GM10248 (cell line): ENCODE results near the gene LSP1.

ENCODE experiments used
- CTCF ChIA-PET: fragments of 300-600 bp; sonication (Branson Sonifier 250); formaldehyde crosslinking; extraction: SDS; loops from one replicate; lab custom pipeline; 2021; ENCODE audit warnings: antibody characterized with exemption; lab: Yijun Ruan, JAX
- POLR2A ChIA-PET: fragments of 350-650 bp; sonication (Branson Sonifier 250); formaldehyde crosslinking; extraction: SDS; loops from one replicate; lab custom pipeline; 2020; ENCODE audit warnings: antibody characterized with exemption; lab: Yijun Ruan, JAX
- DNase-seq: peaks from one replicate; pipeline ENCODE4 v3.0.0; 2012; ENCODE audit errors: extremely low spot score
- CTCF ChIP-seq: IDR thresholded peaks from 2 replicates; pipeline ENCODE4 v1.5.1; 2012; ENCODE audit warnings: mild to moderate bottlenecking, low read depth; ENCODE audit errors: extremely low read depth, missing control alignments, control extremely low read depth

Gene LSP1

GRCh38 chr11:1817511-1817910, 35.4 kb upstream of the LSP1 start:
- DNase-seq, result no peak
- no peak for TF ChIP-seq CTCF
- ChIA-PET POLR2A (no interaction called here), CTCF (interaction anchor here (2.1 to 4.3 kb wide), 3 partner anchors 15 to 165 kb away, joined by 6 to 21 read pairs (median 6); no protein-coding TSS in a partner anchor)

DNA sequence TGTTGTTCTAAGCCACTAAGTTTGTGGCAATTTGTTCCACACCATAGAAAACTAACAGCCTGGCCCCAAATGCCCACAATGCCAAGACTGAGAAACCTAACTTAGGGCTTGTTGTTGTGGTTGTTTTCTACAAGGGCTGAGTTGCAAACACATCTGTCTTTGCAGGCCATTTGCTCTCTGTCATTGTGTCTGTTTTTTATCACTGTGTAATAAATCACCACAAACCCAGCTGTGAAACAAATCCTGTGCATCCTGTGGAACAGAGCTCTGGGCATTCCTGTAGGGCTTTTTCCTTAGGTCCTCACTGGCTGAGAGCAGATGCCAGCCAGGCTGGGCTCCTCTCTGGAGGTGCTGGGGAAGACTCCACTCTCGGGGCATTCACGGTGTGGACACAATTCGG, 33.8 kb upstream of the LSP1 start:
- ChIA-PET POLR2A (no interaction called here), CTCF (interaction anchor here (1.3 to 2.3 kb wide), 3 partner anchors 11 to 166 kb away, joined by 3 to 6 read pairs (median 6); no protein-coding TSS in a partner anchor)

DNA sequence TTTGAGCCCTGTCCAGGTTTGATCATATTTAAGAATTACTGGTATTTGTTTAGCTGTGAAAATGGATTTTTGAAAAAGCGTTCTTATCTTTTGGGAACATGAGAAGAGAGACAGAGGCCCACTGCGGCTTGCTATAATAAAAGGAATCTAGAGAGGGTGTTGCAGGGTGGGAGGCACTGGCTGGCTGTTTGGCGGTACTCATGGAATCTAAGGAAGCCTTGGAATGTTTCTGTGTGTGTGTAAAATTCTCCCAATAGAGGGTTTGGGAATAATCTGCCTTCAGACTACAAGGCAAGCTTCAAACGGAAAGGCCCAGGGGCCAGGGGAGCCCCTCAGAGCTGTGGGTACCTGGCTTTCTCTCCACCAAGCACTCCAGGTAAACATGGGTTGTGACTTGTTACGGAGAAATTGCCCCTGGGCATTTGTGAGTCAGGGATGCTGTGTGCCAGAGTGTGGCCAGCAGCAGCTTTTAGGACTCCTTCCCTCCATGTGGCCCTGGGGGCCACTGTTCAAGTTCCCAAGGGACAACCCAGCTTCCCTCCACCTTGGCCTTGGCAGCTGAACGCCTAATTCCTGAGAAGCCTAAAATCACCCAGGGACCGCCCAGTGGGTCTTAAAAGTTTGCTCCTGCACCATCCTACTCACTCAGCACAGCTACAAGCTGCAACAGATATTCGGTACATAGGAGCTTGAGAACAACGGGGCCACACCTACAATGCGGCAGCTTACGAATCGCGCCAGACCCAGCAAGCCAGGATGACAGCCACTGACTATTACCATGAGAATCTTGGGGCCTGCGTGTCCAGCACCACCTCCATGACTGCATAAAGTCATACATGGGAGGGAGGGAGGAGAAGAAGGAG, 32.2 kb upstream of the LSP1 start:
- no peak for TF ChIP-seq CTCF
- CTCF ChIA-PET, result interaction anchor here (1.0 to 6.0 kb wide), 3 partner anchors 9 to 127 kb away, joined by 3 to 33 read pairs (median 20); no protein-coding TSS in a partner anchor
- DNase-seq, result no peak
- POLR2A ChIA-PET, result no interaction called here

More for the DNA sequence above, 33.8 kb upstream of the LSP1 start:
- no peak for DNase-seq
- TF ChIP-seq CTCF, result no peak

DNA sequence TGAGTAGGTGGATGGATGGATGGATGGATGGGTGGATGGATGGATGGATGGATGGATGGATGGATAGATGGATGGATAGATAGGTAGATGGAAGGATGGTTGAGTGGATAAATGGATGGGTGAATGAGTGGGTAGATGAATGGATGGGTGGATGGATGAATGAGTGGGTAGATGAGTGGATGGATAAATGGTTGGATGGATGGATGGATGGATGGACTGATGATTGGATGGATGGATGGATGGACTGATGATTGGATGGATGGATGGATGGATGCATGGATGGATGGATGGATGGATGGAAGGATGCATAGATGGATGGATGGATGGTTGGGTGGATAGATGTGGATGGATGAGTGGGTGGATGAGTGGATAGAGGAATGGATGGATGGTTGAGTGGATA, 31.3 kb upstream of the LSP1 start:
- no peak for TF ChIP-seq CTCF
- DNase-seq, result no peak
- ChIA-PET POLR2A (no interaction called here), CTCF (interaction anchor here (1.4 to 6.0 kb wide), 3 partner anchors 11 to 330 kb away, joined by 4 to 33 read pairs (median 20); no protein-coding TSS in a partner anchor)

GRCh38 chr11:1822648-1823375, 30.1 kb upstream of the LSP1 start:
- POLR2A ChIA-PET, result no interaction called here
- DNase-seq, result no peak
- TF ChIP-seq CTCF, result no peak
- CTCF ChIA-PET, result interaction anchor here (0.9 to 6.0 kb wide), 7 partner anchors 10 to 329 kb away, joined by 3 to 33 read pairs (median 4); no protein-coding TSS in a partner anchor

DNA sequence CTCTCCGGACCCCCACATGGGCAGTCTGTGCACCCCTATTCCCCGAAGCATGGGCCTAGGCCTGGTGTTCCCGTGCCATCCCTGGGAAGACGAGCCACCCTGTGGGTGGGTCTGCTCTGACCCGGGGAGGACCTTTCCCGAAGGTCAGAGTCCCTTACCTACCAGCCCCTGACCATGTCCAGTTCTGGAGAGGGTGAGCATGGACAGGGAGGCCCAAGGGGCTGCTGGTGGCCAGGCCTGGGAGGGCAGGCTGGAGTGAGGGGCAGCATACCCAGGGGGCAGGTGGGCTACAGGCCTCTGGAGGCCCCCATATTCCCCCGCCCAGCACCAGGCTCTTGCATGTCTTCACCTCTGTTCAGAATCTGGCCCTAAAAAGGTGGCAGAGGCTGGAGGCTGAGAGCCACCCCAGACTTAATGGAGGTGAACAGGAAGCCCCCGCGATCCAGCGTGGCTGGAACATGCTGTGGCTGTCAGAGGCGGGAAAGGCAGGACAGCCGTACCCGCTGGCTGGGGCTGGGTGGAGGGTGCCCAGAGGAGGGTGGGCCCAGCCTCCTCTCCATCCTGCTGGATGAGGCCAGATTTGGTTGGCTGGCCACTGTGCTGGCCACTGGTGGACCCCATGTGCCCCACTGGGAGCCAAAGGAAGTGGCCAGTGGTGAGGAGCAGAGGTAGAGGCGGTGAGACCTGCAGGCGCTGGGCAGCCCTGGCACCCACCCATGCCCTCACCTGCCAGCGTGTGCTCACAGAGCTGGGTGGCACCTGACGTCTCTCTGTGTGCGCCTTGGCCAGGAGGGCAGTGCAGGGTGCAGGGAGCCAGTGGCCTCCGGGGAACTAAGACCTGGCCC, 29.3 kb upstream of the LSP1 start:
- TF ChIP-seq CTCF, result no peak
- POLR2A ChIA-PET, result no interaction called here
- CTCF ChIA-PET, result interaction anchor here (0.9 to 6.0 kb wide), 6 partner anchors 9 to 327 kb away, joined by 3 to 33 read pairs (median 10); no protein-coding TSS in a partner anchor
- DNase-seq, result no peak
